Measurements from ENCODE around the gene NALF2. TPM values are rescaled to one million over a fixed set of nuclear protein-coding genes. Genes with fewer than 3 reads are reported as not detected.

The NALF2 gene
- polyA plus RNA-seq (2013, experiment 1 of 2; ENCODE audit: insufficient read length) = 0.07 TPM
- polyA plus RNA-seq (2013, experiment 2 of 2; ENCODE audit: insufficient read length) = not detected

- DNase-seq = peak; percentile 65
These were observed at the start of gene NALF2 for GRCh38 chrX:69503782-69504625. NALF2 (plus strand) TSS chrX:69504326; CDS start chrX:69505283, 957 bp downstream.

GRCh38 chrX:69457756-69458155 lies 46.4 kb upstream of the NALF2 start:
- no peak for DNase-seq

- no peak for DNase-seq
These were observed 37.6 kb upstream of the NALF2 start for GRCh38 chrX:69466546-69466945.

GRCh38 chrX:69469975-69470374 lies 34.2 kb upstream of the NALF2 start:
- no peak for DNase-seq

- DNase-seq = no peak
These were observed 14.5 kb upstream of the NALF2 start for GRCh38 chrX:69489625-69490024.

GRCh38 chrX:69493193-69493592 lies 10.9 kb upstream of the NALF2 start:
- DNase-seq = peak; percentile 4

GRCh38 chrX:69493766-69494165 lies 10.4 kb upstream of the NALF2 start:
- DNase-seq = peak; percentile 0

GRCh38 chrX:69496183-69496582 lies 7.9 kb upstream of the NALF2 start:
- DNase-seq = no peak

- DNase-seq = no peak
These were observed 2.7 kb upstream of the NALF2 start for GRCh38 chrX:69501429-69501828.

GRCh38 chrX:69503228-69503781 lies 821 bp upstream of the NALF2 start:
- DNase-seq = no peak

- DNase-seq = no peak
These were observed 793 bp downstream of the NALF2 start for GRCh38 chrX:69504626-69505612.

- DNase-seq = no peak
These were observed 1.9 kb downstream of the NALF2 start for GRCh38 chrX:69505772-69506616.

- DNase-seq = peak; percentile 0
These were observed 2.7 kb downstream of the NALF2 start for GRCh38 chrX:69506617-69507499.

- no peak for DNase-seq
These were observed 3.3 kb downstream of the NALF2 start for GRCh38 chrX:69507500-69507789.

- no peak for DNase-seq
These were observed 4.5 kb downstream of the NALF2 start for GRCh38 chrX:69508610-69509009.

- no peak for DNase-seq
These were observed 6.1 kb downstream of the NALF2 start for GRCh38 chrX:69510137-69510715.

GRCh38 chrX:69510914-69511513 lies 6.9 kb downstream of the NALF2 start:
- DNase-seq = no peak

GRCh38 chrX:69522052-69522451 lies 17.9 kb downstream of the NALF2 start:
- no peak for DNase-seq

GRCh38 chrX:69523314-69523713 lies 19.2 kb downstream of the NALF2 start:
- DNase-seq = no peak

GRCh38 chrX:69524781-69525363 lies 20.7 kb downstream of the NALF2 start:
- no peak for DNase-seq
